ENCODE data around the gene MAPKAP1.
"Not testable (repeated sequence)": the region's sequence is repeated elsewhere in the genome, so short reads cannot be mapped to it uniquely, and the experiment has no call there.

Gene MAPKAP1

GRCh38 chr9:125730168-125730567 lies 23.2 kb upstream of the MAPKAP1 start:
- DNase-seq (ENCODE audit: low read depth in 2 of 2): no peak

GRCh38 chr9:125726456-125727132 lies 19.6 kb upstream of the MAPKAP1 start:
- no peak for DNase-seq (ENCODE audit: low read depth in 2 of 2)

- no peak for DNase-seq (ENCODE audit: low read depth in 2 of 2)
Observed at GRCh38 chr9:125707472-125707804, 430 bp upstream of the MAPKAP1 start.

GRCh38 chr9:125705893-125706292 lies 1.1 kb downstream of the MAPKAP1 start:
- no peak for DNase-seq (ENCODE audit: low read depth in 2 of 2)

- DNase-seq (ENCODE audit: low read depth in 2 of 2): no peak
Observed at GRCh38 chr9:125703662-125704061, 3.3 kb downstream of the MAPKAP1 start.

GRCh38 chr9:125701351-125701750 lies 5.7 kb downstream of the MAPKAP1 start:
- DNase-seq (ENCODE audit: low read depth in 2 of 2): no peak

GRCh38 chr9:125700791-125701190 lies 6.2 kb downstream of the MAPKAP1 start:
- DNase-seq (ENCODE audit: low read depth in 2 of 2): peak in 1 of 2 donors; percentile 16

GRCh38 chr9:125699870-125700269 lies 7.1 kb downstream of the MAPKAP1 start:
- DNase-seq (ENCODE audit: low read depth in 2 of 2): no peak

- no peak for DNase-seq (ENCODE audit: low read depth in 2 of 2)
Observed at GRCh38 chr9:125696106-125696647, 10.8 kb downstream of the MAPKAP1 start.

GRCh38 chr9:125695548-125695947 lies 11.5 kb downstream of the MAPKAP1 start:
- DNase-seq (ENCODE audit: low read depth in 2 of 2): not testable (repeated sequence)

- no peak for DNase-seq (ENCODE audit: low read depth in 2 of 2)
Observed at GRCh38 chr9:125694478-125694877, 12.5 kb downstream of the MAPKAP1 start.

GRCh38 chr9:125693492-125693891 lies 13.5 kb downstream of the MAPKAP1 start:
- not testable (repeated sequence) for DNase-seq (ENCODE audit: low read depth in 2 of 2)

- DNase-seq (ENCODE audit: low read depth in 2 of 2): no peak
Observed at GRCh38 chr9:125691869-125692268, 15.1 kb downstream of the MAPKAP1 start.

- DNase-seq (ENCODE audit: low read depth in 2 of 2): no peak
Observed at GRCh38 chr9:125690679-125691078, 16.3 kb downstream of the MAPKAP1 start.

- no peak for DNase-seq (ENCODE audit: low read depth in 2 of 2)
Observed at GRCh38 chr9:125687163-125687863, 19.7 kb downstream of the MAPKAP1 start.

GRCh38 chr9:125685167-125685566 lies 21.8 kb downstream of the MAPKAP1 start:
- DNase-seq (ENCODE audit: low read depth in 2 of 2): no peak

- DNase-seq (ENCODE audit: low read depth in 2 of 2): no peak
Observed at GRCh38 chr9:125683486-125683885, 23.5 kb downstream of the MAPKAP1 start.

- no peak for DNase-seq (ENCODE audit: low read depth in 2 of 2)
Observed at GRCh38 chr9:125682340-125682739, 24.7 kb downstream of the MAPKAP1 start.

GRCh38 chr9:125681657-125682056 lies 25.4 kb downstream of the MAPKAP1 start:
- DNase-seq (ENCODE audit: low read depth in 2 of 2): no peak

GRCh38 chr9:125681086-125681622 lies 25.9 kb downstream of the MAPKAP1 start:
- no peak for DNase-seq (ENCODE audit: low read depth in 2 of 2)

GRCh38 chr9:125680445-125680844 lies 26.6 kb downstream of the MAPKAP1 start:
- no peak for DNase-seq (ENCODE audit: low read depth in 2 of 2)

- no peak for DNase-seq (ENCODE audit: low read depth in 2 of 2)
Observed at GRCh38 chr9:125679597-125680189, 27.3 kb downstream of the MAPKAP1 start.

Data from stimulated activated CD4-positive, alpha-beta T cell treated with anti-CD3 and anti-CD28 coated beads, Interleukin-1b, Interleukin-23, amount 100 ng/mL, for 4 hours (primary cell).